Upper lobe of left lung (tissue), 4 donors: Measurements from ENCODE around the gene ORC4.

Experiments used
- EP300 ChIP-seq, 4 donors: sonication (generic); formaldehyde crosslinking; IDR thresholded peaks; one replicate each; pipeline ENCODE4 v1.5.1; 2017; ENCODE audit warnings: antibody characterized with exemption in 4 of 4, control low read depth in 2 of 4
- POLR2A ChIP-seq, 4 donors: fragments of 450-650 bp; IDR thresholded peaks; one replicate each; pipeline ENCODE4 v1.5.1; 2016 to 2017; ENCODE audit warnings: antibody characterized with exemption in 4 of 4, mild to moderate bottlenecking in 2 of 4
- TF ChIP-seq, protein P1 (sequence below), 6 experiments: fragments of 450-650 bp in 4 of 6; fragments of 200-600 bp in 2 of 6; sonication (generic) in 2 of 6; IDR thresholded peaks; one replicate each; pipeline ENCODE4 v1.5.1; 2016 to 2019; ENCODE audit warnings: antibody characterized with exemption in 6 of 6

DNA sequence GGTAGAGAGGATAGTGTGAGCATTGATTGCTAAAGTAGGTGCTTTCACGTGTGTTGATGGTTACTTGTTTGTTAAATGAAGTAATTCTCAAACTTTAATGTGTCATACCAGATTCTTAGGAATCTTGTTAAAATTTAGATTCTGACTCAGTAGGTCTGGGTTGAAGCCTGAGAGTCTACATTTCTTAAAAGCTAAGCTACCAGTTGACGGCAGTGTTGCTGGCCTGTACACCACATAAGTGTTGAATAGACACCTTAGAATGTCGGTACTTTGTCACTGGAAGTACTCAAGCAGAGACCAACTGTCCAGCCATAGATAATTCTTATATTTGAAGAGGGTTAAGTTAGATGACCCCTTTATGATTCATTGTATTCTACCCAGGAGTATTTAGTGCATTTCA is 95.9 kb downstream of the ORC4 start:
- TF ChIP-seq, protein P1, sequence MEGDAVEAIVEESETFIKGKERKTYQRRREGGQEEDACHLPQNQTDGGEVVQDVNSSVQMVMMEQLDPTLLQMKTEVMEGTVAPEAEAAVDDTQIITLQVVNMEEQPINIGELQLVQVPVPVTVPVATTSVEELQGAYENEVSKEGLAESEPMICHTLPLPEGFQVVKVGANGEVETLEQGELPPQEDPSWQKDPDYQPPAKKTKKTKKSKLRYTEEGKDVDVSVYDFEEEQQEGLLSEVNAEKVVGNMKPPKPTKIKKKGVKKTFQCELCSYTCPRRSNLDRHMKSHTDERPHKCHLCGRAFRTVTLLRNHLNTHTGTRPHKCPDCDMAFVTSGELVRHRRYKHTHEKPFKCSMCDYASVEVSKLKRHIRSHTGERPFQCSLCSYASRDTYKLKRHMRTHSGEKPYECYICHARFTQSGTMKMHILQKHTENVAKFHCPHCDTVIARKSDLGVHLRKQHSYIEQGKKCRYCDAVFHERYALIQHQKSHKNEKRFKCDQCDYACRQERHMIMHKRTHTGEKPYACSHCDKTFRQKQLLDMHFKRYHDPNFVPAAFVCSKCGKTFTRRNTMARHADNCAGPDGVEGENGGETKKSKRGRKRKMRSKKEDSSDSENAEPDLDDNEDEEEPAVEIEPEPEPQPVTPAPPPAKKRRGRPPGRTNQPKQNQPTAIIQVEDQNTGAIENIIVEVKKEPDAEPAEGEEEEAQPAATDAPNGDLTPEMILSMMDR (IDR thresholded peaks at IDR 0.05): no peak
- TF ChIP-seq POLR2A (IDR thresholded peaks at IDR 0.05): no peak
- TF ChIP-seq EP300 (IDR thresholded peaks at IDR 0.05): no peak
